ENCODE results near the gene HAND2. TPM values are rescaled to one million over a fixed set of nuclear protein-coding genes. Genes with fewer than 3 reads are reported as not detected.

The HAND2 gene
- total RNA-seq, 1 donor from 2014 or later: 1.1 TPM

Other genes starting within 250 kb of the HAND2 start
- gene HMGB2, start 195.9 kb downstream of the HAND2 start, total RNA-seq: 97.6 TPM
- 10.9 TPM for gene SAP30, start 159.3 kb downstream of the HAND2 start, total RNA-seq
- gene SCRG1, start 131.1 kb downstream of the HAND2 start, total RNA-seq: 0.10 TPM

Data from skin of body (tissue), 1 donor.